Activated CD8-positive, alpha-beta T cell treated with anti-CD3 and anti-CD28 coated beads, Interleukin-2, amount 10 ng/mL, durations not matched to agents 7 days and 5 days (primary cell): Measurements from ENCODE around the gene PCDH10. TPM values are rescaled to one million over a fixed set of nuclear protein-coding genes. Genes with fewer than 3 reads are reported as not detected.
"Not testable (repeated sequence)": the region's sequence is repeated elsewhere in the genome, so short reads cannot be mapped to it uniquely, and the experiment has no call there.

Experiments
- ATAC-seq: fragments of 150-1000 bp; cut with Tn5 transposase; one replicate; pipeline ENCODE4 v1.10.0; 2021; ENCODE audit warnings: moderate library complexity
- CTCF ChIA-PET: fragments of 350-600 bp; sonication (Branson Sonifier 250); formaldehyde crosslinking; loops from one replicate; lab custom pipeline; 2021; ENCODE audit warnings: antibody characterized with exemption; lab: Charles Lee
- POLR2A ChIA-PET: fragments of 350-600 bp; sonication (Branson Sonifier 250); formaldehyde crosslinking; loops from one replicate; lab custom pipeline; 2021; ENCODE audit warnings: antibody characterized with exemption; lab: Charles Lee
- DNase-seq: peaks from one replicate; pipeline ENCODE4 v3.0.0-alpha.2; 2020
- H3K27ac Mint-ChIP-seq: one replicate; pipeline ENCODE4 v1.8.0; 2021; ENCODE audit warnings: mild to moderate bottlenecking, mixed read lengths
- H3K27me3 Mint-ChIP-seq: one replicate; pipeline ENCODE4 v1.8.0; 2021; ENCODE audit warnings: low read depth, mixed read lengths
- H3K36me3 Mint-ChIP-seq: one replicate; pipeline ENCODE4 v1.8.0; 2021; ENCODE audit warnings: low read depth, mixed read lengths
- H3K4me1 Mint-ChIP-seq: one replicate; pipeline ENCODE4 v1.8.0; 2021; ENCODE audit warnings: low read depth, mixed read lengths
- H3K4me3 Mint-ChIP-seq: one replicate; pipeline ENCODE4 v1.8.0; 2021; ENCODE audit warnings: mild to moderate bottlenecking, mixed read lengths
- H3K9me3 Mint-ChIP-seq: one replicate; pipeline ENCODE4 v1.8.0; 2022; ENCODE audit warnings: mixed read lengths; ENCODE audit not compliant: insufficient read depth
- total RNA-seq, 2 experiments: library from RNA; stranded (reverse); gene quantifications; one replicate each; pipeline ENCODE4 v1.2.3, GENCODE V29; 2021

PCDH10 gene
- total RNA-seq, 2 experiments from 2014 or later = not detected

- ATAC-seq = no peak
- H3K9me3 Mint-ChIP-seq = no peaks in the 10 kb centered on the region
- no peaks in the 10 kb centered on the region for H3K4me1 Mint-ChIP-seq
- H3K27me3 Mint-ChIP-seq = no peaks in the 10 kb centered on the region
- no peak for DNase-seq
- H3K4me3 Mint-ChIP-seq = no peak overlapping the region
- ChIA-PET CTCF (no interaction called here), POLR2A (no interaction called here)
- H3K36me3 Mint-ChIP-seq = no peaks in the 10 kb centered on the region
- H3K27ac Mint-ChIP-seq = no peak overlapping the region
These were observed 37.1 kb downstream of the PCDH10 start for GRCh38 chr4:133186210-133186609.

GRCh38 chr4:133186845-133187244, 37.8 kb downstream of the PCDH10 start:
- DNase-seq = no peak
- ChIA-PET CTCF (no interaction called here), POLR2A (no interaction called here)
- H3K9me3 Mint-ChIP-seq = no peaks in the 10 kb centered on the region
- no peaks in the 10 kb centered on the region for H3K27me3 Mint-ChIP-seq
- H3K4me3 Mint-ChIP-seq = no peak overlapping the region
- no peak overlapping the region for H3K27ac Mint-ChIP-seq
- no peaks in the 10 kb centered on the region for H3K36me3 Mint-ChIP-seq
- no peaks in the 10 kb centered on the region for H3K4me1 Mint-ChIP-seq
- ATAC-seq = no peak

- ChIA-PET CTCF (no interaction called here), POLR2A (no interaction called here)
- no peak overlapping the region for H3K27ac Mint-ChIP-seq
- no peak overlapping the region for H3K4me3 Mint-ChIP-seq
- no peaks in the 10 kb centered on the region for H3K4me1 Mint-ChIP-seq
- H3K9me3 Mint-ChIP-seq = no peaks in the 10 kb centered on the region
- no peaks in the 10 kb centered on the region for H3K27me3 Mint-ChIP-seq
- DNase-seq (no peak), ATAC-seq (no peak)
- H3K36me3 Mint-ChIP-seq = no peaks in the 10 kb centered on the region
These were observed 39.5 kb downstream of the PCDH10 start for GRCh38 chr4:133188433-133189146.

- no peak overlapping the region for H3K27ac Mint-ChIP-seq
- ChIA-PET POLR2A (no interaction called here), CTCF (no interaction called here)
- DNase-seq (no peak), ATAC-seq (no peak)
- no peaks in the 10 kb centered on the region for H3K27me3 Mint-ChIP-seq
- H3K4me1 Mint-ChIP-seq = no peaks in the 10 kb centered on the region
- no peak overlapping the region for H3K4me3 Mint-ChIP-seq
- H3K9me3 Mint-ChIP-seq = no peaks in the 10 kb centered on the region
- H3K36me3 Mint-ChIP-seq = no peaks in the 10 kb centered on the region
These were observed 40.0 kb downstream of the PCDH10 start for GRCh38 chr4:133189147-133189517.

- CTCF ChIA-PET = no interaction called here
- H3K36me3 Mint-ChIP-seq = no peaks in the 10 kb centered on the region
- no peak for DNase-seq
These were observed 41.0 kb downstream of the PCDH10 start for GRCh38 chr4:133190098-133190497.

GRCh38 chr4:133208694-133209285, 59.7 kb downstream of the PCDH10 start:
- no peaks in the 10 kb centered on the region for H3K36me3 Mint-ChIP-seq
- no peaks in the 10 kb centered on the region for H3K27me3 Mint-ChIP-seq
- DNase-seq = no peak
- no peak overlapping the region for H3K27ac Mint-ChIP-seq
- H3K9me3 Mint-ChIP-seq = peaks cover 11% of the 10 kb centered on the region
- CTCF ChIA-PET = no interaction called here
- ATAC-seq = no peak
- POLR2A ChIA-PET = no interaction called here
- no peaks in the 10 kb centered on the region for H3K4me1 Mint-ChIP-seq
- H3K4me3 Mint-ChIP-seq = no peak overlapping the region

More at GRCh38 chr4:133190098-133190497, 41.0 kb downstream of the PCDH10 start:
- H3K27me3 Mint-ChIP-seq = no peaks in the 10 kb centered on the region
- H3K27ac Mint-ChIP-seq = no peak overlapping the region
- POLR2A ChIA-PET = no interaction called here
- no peaks in the 10 kb centered on the region for H3K4me1 Mint-ChIP-seq
- ATAC-seq = no peak
- H3K9me3 Mint-ChIP-seq = no peaks in the 10 kb centered on the region
- no peak overlapping the region for H3K4me3 Mint-ChIP-seq

GRCh38 chr4:133233922-133234321, 84.8 kb downstream of the PCDH10 start:
- Mint-ChIP-seq H3K4me1 (no peaks in the 10 kb centered on the region), H3K27ac (no peak overlapping the region), H3K36me3 (no peaks in the 10 kb centered on the region), H3K27me3 (no peaks in the 10 kb centered on the region), H3K9me3 (no peaks in the 10 kb centered on the region), H3K4me3 (no peak overlapping the region)
- DNase-seq (no peak), ATAC-seq (no peak)
- ChIA-PET POLR2A (no interaction called here), CTCF (no interaction called here)

GRCh38 chr4:133240451-133240850, 91.4 kb downstream of the PCDH10 start:
- H3K9me3 Mint-ChIP-seq, H3K36me3 Mint-ChIP-seq, DNase-seq, H3K27me3 Mint-ChIP-seq, H3K27ac Mint-ChIP-seq, H3K4me3 Mint-ChIP-seq, POLR2A ChIA-PET, ATAC-seq, H3K4me1 Mint-ChIP-seq, CTCF ChIA-PET: not testable (repeated sequence)
